CD4-positive, alpha-beta T cell (primary cell): ENCODE data around the gene HIRA. TPM values are rescaled to one million over a fixed set of nuclear protein-coding genes. Genes with fewer than 3 reads are reported as not detected.

Experiments
- ATAC-seq: fragments of 200-7000 bp; cut with Tn5 transposase; one replicate; pipeline ENCODE4 v1.10.0; 2022; ENCODE audit warnings: mild to moderate bottlenecking; ENCODE audit not compliant: poor library complexity
- CTCF ChIA-PET: fragments of 350-600 bp; sonication (Branson Sonifier 250); formaldehyde crosslinking; loops from one replicate; lab custom pipeline; 2021; ENCODE audit warnings: antibody characterized with exemption, inconsistent platforms; lab: Charles Lee
- POLR2A ChIA-PET: fragments of 350-600 bp; sonication (Branson Sonifier 250); formaldehyde crosslinking; loops from one replicate; lab custom pipeline; 2021; ENCODE audit warnings: antibody characterized with exemption, inconsistent platforms; lab: Charles Lee
- DNase-seq, 14 experiments: peaks; one replicate each; pipeline ENCODE4 v3.0.0-alpha.2; 2013 to 2020; ENCODE audit warnings: mixed read lengths in 2 of 14
- H3K27ac ChIP-seq, 2 donors: one replicate each; pipeline versions ENCODE4 v1.5.1 to v1.7.0; 2013; ENCODE audit warnings: low read length in 2 of 2, low read depth in 1 of 2, mild to moderate bottlenecking in 1 of 2
- H3K27me3 ChIP-seq, 2 experiments: 1 replicate in 1 of 2; 2 replicates in 1 of 2; pipeline versions ENCODE4 v1.6.1 to v1.7.0; 2013; ENCODE audit warnings: low read length in 2 of 2, control low read depth in 1 of 2, mild to moderate bottlenecking in 1 of 2, moderate library complexity in 1 of 2; ENCODE audit not compliant: insufficient read depth in 2 of 2, control insufficient read depth in 1 of 2
- H3K36me3 ChIP-seq: one replicate; pipeline ENCODE4 v1.6.1; 2013; ENCODE audit warnings: low read length, control low read depth; ENCODE audit not compliant: insufficient read depth
- H3K4me1 ChIP-seq: one replicate; pipeline ENCODE4 v1.6.1; 2013; ENCODE audit warnings: low read length, control low read depth; ENCODE audit not compliant: insufficient read depth
- H3K4me3 ChIP-seq: one replicate; pipeline ENCODE4 v1.5.1; 2013; ENCODE audit warnings: mild to moderate bottlenecking, low read length, moderate library complexity
- H3K9me3 ChIP-seq, 2 experiments: 1 replicate in 1 of 2; 2 replicates in 1 of 2; pipeline versions ENCODE4 v1.6.1 to v1.7.0; 2013; ENCODE audit warnings: low read length in 2 of 2, mild to moderate bottlenecking in 2 of 2, control low read depth in 1 of 2, moderate library complexity in 1 of 2; ENCODE audit not compliant: control insufficient read depth in 1 of 2, insufficient read depth in 1 of 2
- H3K27ac Mint-ChIP-seq: one replicate; pipeline ENCODE4 v1.8.0; 2020; ENCODE audit warnings: mixed read lengths
- H3K27me3 Mint-ChIP-seq: one replicate; pipeline ENCODE4 v1.8.0; 2021; ENCODE audit warnings: mixed read lengths
- H3K36me3 Mint-ChIP-seq: one replicate; pipeline ENCODE4 v1.8.0; 2021; ENCODE audit warnings: low read depth, mixed read lengths
- H3K4me1 Mint-ChIP-seq: one replicate; pipeline ENCODE4 v1.8.0; 2021; ENCODE audit warnings: low read depth, mixed read lengths
- H3K4me3 Mint-ChIP-seq: one replicate; pipeline ENCODE4 v1.8.0; 2020; ENCODE audit warnings: mild to moderate bottlenecking, mixed read lengths
- H3K9me3 Mint-ChIP-seq: one replicate; pipeline ENCODE4 v1.8.0; 2020; ENCODE audit warnings: mixed read lengths
- CTCF ChIP-seq: fragments of 200-600 bp; IDR thresholded peaks from one replicate; pipeline ENCODE4 v1.8.0; 2022; ENCODE audit warnings: antibody characterized with exemption, mild to moderate bottlenecking
- intact Hi-C, 2 experiments: fragments of 100-400 bp; cut with DNase I in 1 of 2; cut with micrococcal nuclease in 1 of 2; formaldehyde crosslinking; loops; one replicate each; pipeline versions ENCODE4 v1.15.1 to v1.9.0; 2023 to 2025; cut with DNase I, micrococcal nuclease
- total RNA-seq, 174 experiments: library from RNA in 2 of 174; stranded (reverse) in 2 of 174; gene quantifications; one replicate each; pipeline ENCODE4 v1.2.3 and lab custom pipeline; 2021 to 2026

The HIRA gene
- total RNA-seq, 2 experiments from 2014 or later: 15.2 to 15.5 TPM

- Mint-ChIP-seq H3K4me1 (peaks cover 31% of the 10 kb centered on the region), H3K27ac (peak overlapping the region; percentile 100), H3K9me3 (no peaks in the 10 kb centered on the region), H3K4me3 (peak overlapping the region; percentile 96), H3K36me3 (peaks cover 17% of the 10 kb centered on the region), H3K27me3 (no peaks in the 10 kb centered on the region)
- peaks cover 10% of the 10 kb centered on the region for H3K36me3 ChIP-seq
- H3K27me3 ChIP-seq: no peaks in the 10 kb centered on the region
- no peak overlapping the region for H3K27ac ChIP-seq
- no peaks in the 10 kb centered on the region for H3K9me3 ChIP-seq
- ChIA-PET POLR2A (interaction anchor here (0.6 to 3.8 kb wide), 21 partner anchors 9 to 637 kb away, joined by 3 to 54 read pairs (median 4); partner anchors contain the start of genes C22orf39, DGCR2, ESS2 and HIRA), CTCF (interaction anchor here (2.9 kb wide), 1 partner anchor 336 kb away, joined by 13 read pairs; the partner anchor contains the start of gene ESS2)
- ATAC-seq: no peak
- no peak for DNase-seq
- intact Hi-C loops: loop anchor here in 1 of 2 experiments (2.0 to 10.0 kb wide), 2 partner anchors 189 to 445 kb away; partner anchors contain the start of gene CLTCL1
- peak overlapping the region; percentile 75 for H3K4me3 ChIP-seq
- peaks cover 22% of the 10 kb centered on the region for H3K4me1 ChIP-seq
- TF ChIP-seq CTCF: no peak
Observed at GRCh38 chr22:19480173-19480568, 48.6 kb upstream of the HIRA start.

- POLR2A ChIA-PET: interaction anchor here (0.6 to 3.8 kb wide), 24 partner anchors 9 to 1430 kb away, joined by 3 to 54 read pairs (median 4); partner anchors contain the start of genes C22orf39, DGCR2, ESS2 and HIRA
- H3K4me3 Mint-ChIP-seq: peak within 1 kb of the TSS; percentile 96
- DNase-seq: peak; percentile 88 to 98 (median 91)
- Histone ChIP-seq H3K4me3 (peak within 1 kb of the TSS; percentile 75), H3K27ac (peak within 1 kb of the TSS; percentile 95 to 98), H3K36me3 (peaks cover 16% of the 10 kb centered on the region), H3K27me3 (no peaks in the 10 kb centered on the region), H3K9me3 (no peaks in the 10 kb centered on the region), H3K4me1 (peaks cover 22% of the 10 kb centered on the region)
- H3K36me3 Mint-ChIP-seq: peaks cover 22% of the 10 kb centered on the region
- H3K27me3 Mint-ChIP-seq: no peaks in the 10 kb centered on the region
- no peak for TF ChIP-seq CTCF
- peaks cover 31% of the 10 kb centered on the region for H3K4me1 Mint-ChIP-seq
- CTCF ChIA-PET: interaction anchor here (0.6 to 2.9 kb wide), 2 partner anchors 179 to 335 kb away, joined by 3 to 13 read pairs; partner anchors contain the start of gene ESS2
- intact Hi-C loops: loop anchor here (1.0 to 10.0 kb wide), 11 partner anchors 32 to 445 kb away; partner anchors contain the start of genes C22orf39 (in 2 of the 2), ESS2 (in 2 of the 2), MRPL40 (in 2 of the 2) and CLTCL1 (in 1 of the 2)
- ATAC-seq: peak; percentile 89
- H3K27ac Mint-ChIP-seq: peak within 1 kb of the TSS; percentile 100
- no peaks in the 10 kb centered on the region for H3K9me3 Mint-ChIP-seq
Observed at GRCh38 chr22:19479355-19480172, 48.0 kb upstream of the HIRA start, which contains the start of gene CDC45. TSS of gene CDC45 (plus strand) at chr22:19479920. CDS start at chr22:19479969, 49 bp downstream.

- ATAC-seq: peak; percentile 47
- intact Hi-C loops: loop anchor here (1.0 to 10.0 kb wide), 9 partner anchors 32 to 357 kb away; partner anchors contain the start of genes C22orf39 (in 2 of the 2), ESS2 (in 2 of the 2), MRPL40 (in 2 of the 2) and DGCR2 (in 1 of the 2)
- Mint-ChIP-seq H3K36me3 (peaks cover 27% of the 10 kb centered on the region), H3K27me3 (no peaks in the 10 kb centered on the region), H3K27ac (peak within 1 kb of the TSS; percentile 100), H3K4me1 (peaks cover 31% of the 10 kb centered on the region), H3K4me3 (peak within 1 kb of the TSS; percentile 96), H3K9me3 (no peaks in the 10 kb centered on the region)
- ChIA-PET CTCF (interaction anchor here (2.9 kb wide), 1 partner anchor 334 kb away, joined by 13 read pairs; the partner anchor contains the start of gene ESS2), POLR2A (interaction anchor here (0.7 to 3.8 kb wide), 17 partner anchors 11 to 1431 kb away, joined by 3 to 54 read pairs (median 5); partner anchors contain the start of genes C22orf39, DGCR2, ESS2 and HIRA)
- H3K4me3 ChIP-seq: peak within 1 kb of the TSS; percentile 75
- DNase-seq: peak; percentile 58 to 89 (median 74)
- H3K9me3 ChIP-seq: no peaks in the 10 kb centered on the region
- TF ChIP-seq CTCF: no peak
- H3K4me1 ChIP-seq: peaks cover 22% of the 10 kb centered on the region
- H3K36me3 ChIP-seq: peaks cover 21% of the 10 kb centered on the region
- H3K27me3 ChIP-seq: no peaks in the 10 kb centered on the region
- H3K27ac ChIP-seq: peak within 1 kb of the TSS; percentile 95 to 98
Observed at GRCh38 chr22:19478901-19479354, 47.4 kb upstream of the HIRA start, which contains the start of gene UFD1. TSS of gene UFD1 (minus strand) at chr22:19479193. CDS start at chr22:19479085, 108 bp downstream.
